ENCODE results near the gene ZNF438. TPM values are rescaled to one million over a fixed set of nuclear protein-coding genes. Genes with fewer than 3 reads are reported as not detected.
"Not testable (repeated sequence)": the region's sequence is repeated elsewhere in the genome, so short reads cannot be mapped to it uniquely, and the experiment has no call there.

Gene ZNF438
- total RNA-seq, 1 donor: 2.2 TPM

DNA sequence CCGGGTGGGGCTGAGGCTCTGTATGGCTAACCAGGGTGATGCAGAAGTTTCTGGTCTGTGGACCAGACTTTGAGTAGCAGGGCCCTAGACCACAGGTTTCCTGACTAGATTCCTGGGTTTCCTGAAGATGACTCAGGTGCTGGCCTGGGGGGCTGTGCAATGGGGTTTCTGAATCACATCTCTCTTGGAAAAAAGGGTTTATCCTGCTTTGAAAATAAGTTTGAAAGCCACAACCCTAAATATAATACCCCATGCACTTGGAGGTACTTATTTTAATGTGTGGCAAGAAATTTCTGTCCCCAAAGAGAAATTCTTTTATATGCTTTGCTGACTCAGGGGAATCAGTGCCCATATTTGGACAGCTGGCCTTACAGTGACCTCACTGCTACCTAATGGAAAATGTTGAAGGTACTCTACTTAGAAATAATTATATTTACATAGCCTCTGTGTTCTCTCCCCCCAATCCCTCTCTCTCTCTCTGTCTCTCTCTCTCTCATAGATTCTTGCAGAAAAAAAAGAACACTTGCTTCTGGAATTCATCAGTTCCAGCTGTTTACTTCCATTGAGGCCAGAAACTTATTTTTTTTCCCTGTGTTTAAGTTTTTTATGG lies 217.7 kb downstream of the ZNF438 start:
- Histone ChIP-seq H3K9me3 (ENCODE audit: low read depth, low read length) (no peaks in the 10 kb centered on the region), H3K4me3 (ENCODE audit: low read length) (no peak overlapping the region), H3K4me1 (ENCODE audit: insufficient read depth, low read length) (peaks cover 7% of the 10 kb centered on the region), H3K27me3 (ENCODE audit: insufficient read depth, low read length) (no peaks in the 10 kb centered on the region)

DNA sequence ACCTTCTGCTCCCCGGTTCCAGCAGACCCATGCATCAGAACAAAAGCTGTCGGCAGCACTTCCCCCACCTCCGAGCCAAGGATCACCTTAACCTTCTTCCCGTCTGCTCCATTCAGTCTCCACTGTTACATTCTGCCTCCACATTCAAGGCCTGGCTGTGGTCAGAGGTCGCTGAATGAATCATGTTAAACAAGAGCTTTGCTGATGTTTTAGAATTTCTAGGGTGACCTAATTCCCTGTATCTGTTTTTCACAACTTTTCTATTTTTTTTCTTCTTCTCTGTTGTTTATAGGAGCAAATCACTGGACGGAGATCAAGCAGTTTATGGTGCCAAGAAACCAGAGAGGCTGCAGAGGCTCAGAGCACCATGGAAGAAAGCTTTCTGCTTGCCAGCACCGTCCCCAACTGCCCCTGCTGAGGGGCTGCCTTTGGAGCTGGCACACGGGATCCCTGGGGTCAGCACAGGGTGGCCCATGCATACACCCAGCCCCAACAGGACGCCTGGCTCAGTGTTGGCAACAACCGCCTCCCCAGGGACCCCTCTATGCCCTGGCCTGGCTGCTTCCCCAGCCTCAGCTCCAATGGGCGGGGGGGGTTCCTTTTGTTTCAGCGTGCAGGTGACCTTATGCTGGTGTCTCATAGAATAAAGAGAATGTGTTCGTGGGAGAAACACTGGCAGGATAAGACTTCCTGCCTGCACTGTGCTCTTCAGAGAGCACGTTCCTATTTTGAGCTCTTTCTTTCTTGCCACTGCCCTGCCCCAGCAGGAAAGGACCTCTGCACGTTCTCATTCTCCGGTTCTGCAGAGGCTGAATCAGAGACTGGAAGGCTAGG lies 219.4 kb downstream of the ZNF438 start:
- H3K4me3 ChIP-seq (ENCODE audit: low read length): no peak overlapping the region

DNA sequence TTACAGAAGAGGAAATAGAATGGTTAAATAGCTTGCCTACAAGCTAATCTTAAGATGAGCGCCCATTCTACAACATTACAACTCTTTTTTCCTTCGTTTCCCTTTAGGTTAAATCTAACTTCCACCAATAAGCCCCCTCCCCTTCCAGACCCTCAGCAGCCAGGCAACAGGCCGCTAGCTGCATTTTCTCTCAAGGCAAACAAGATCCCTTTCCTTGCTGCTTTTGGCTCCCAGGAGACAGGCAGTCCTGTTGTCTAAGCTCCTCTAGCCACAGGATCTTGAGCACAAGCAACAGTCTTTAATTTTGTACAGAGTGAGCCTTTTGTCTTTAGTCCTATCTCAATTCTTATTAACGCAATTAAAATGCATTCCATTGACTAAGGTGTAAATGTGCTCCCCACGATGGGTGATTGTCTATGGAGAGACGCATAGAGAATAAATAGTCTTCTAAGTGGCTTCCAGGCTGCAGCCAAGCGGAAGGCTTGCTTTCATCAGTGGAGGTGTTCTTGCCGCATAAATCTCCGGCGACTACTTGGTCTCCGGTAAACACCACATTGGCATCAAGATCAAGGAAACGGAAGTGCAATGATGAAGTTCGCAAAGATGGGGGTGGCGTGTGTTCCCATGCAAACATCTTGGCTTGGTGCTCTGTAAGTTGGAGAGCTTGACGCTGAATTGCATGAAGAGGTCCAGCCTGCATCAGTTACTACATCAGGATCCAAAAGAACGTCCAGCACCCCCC lies 220.2 kb downstream of the ZNF438 start:
- Histone ChIP-seq H3K9me3 (ENCODE audit: low read depth, low read length) (no peaks in the 10 kb centered on the region), H3K4me1 (ENCODE audit: insufficient read depth, low read length) (no peaks in the 10 kb centered on the region), H3K4me3 (ENCODE audit: low read length) (no peak overlapping the region), H3K27me3 (ENCODE audit: insufficient read depth, low read length) (no peaks in the 10 kb centered on the region)

More for the DNA sequence above, 219.4 kb downstream of the ZNF438 start:
- H3K9me3 ChIP-seq (ENCODE audit: low read depth, low read length): no peaks in the 10 kb centered on the region
- H3K4me1 ChIP-seq (ENCODE audit: insufficient read depth, low read length): no peaks in the 10 kb centered on the region
- no peaks in the 10 kb centered on the region for H3K27me3 ChIP-seq (ENCODE audit: insufficient read depth, low read length)

DNA sequence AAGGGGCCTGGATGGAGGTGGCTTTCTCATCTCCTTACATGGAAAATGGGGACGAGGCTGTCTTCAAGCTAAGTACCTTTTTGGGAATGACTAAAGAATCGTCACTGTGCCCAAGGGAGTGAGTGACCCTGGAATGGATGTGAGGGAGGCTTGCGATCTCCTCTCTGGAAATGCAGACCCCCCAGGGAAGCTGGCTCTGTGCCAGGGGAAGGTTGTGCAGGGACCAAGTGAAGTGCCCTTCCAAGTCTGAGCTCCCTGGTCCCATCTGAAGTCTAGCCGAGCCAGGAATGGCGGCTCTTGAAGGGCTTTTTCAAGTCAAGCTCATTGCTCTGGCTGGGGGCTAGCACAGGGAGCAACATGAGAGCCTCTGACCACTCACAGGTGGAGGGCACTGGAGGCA lies 221.2 kb downstream of the ZNF438 start:
- H3K4me3 ChIP-seq (ENCODE audit: low read length): no peak overlapping the region
- no peaks in the 10 kb centered on the region for H3K27me3 ChIP-seq (ENCODE audit: insufficient read depth, low read length)
- no peaks in the 10 kb centered on the region for H3K4me1 ChIP-seq (ENCODE audit: insufficient read depth, low read length)
- no peaks in the 10 kb centered on the region for H3K9me3 ChIP-seq (ENCODE audit: low read depth, low read length)

DNA sequence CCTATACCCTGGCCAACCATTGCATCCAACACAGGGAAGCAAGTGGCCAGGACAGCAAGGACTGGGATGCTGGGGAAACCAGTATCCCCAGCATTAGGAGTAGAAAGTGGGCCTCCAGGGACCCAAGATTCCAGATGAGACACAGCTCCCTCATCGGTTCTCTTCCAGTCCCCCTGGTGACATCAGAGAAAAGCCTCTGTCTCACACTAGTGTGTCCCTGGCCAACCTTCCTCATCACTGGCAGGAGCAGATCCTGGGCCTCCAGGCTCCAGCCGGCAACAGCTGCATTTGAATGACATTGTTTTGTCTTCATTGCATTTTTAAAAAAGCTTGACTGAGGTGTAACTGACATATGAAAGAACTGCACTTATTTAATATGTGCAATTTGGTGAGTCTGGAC lies 224.8 kb downstream of the ZNF438 start:
- H3K4me1 ChIP-seq (ENCODE audit: insufficient read depth, low read length): no peaks in the 10 kb centered on the region

DNA sequence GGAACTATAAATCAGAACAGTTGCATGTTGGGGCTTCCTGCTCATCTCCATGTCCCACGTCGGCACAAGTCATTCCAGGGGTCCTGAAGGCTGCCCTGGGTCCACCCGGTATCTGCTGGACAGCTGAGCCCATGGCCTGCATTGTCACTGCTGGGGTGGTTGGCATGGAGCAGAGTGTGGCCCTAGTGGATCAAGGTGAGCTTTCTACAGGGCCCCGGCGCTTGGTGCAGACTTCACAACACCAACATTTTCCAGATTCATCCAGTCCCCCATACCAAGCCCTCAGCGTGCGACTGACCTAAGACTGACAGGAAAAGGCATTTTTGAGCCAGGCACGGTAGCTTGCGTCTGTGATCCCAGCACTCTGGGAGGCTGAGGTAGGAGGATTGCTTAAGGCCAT lies 226.6 kb downstream of the ZNF438 start:
- Histone ChIP-seq H3K4me1 (ENCODE audit: insufficient read depth, low read length) (no peaks in the 10 kb centered on the region), H3K4me3 (ENCODE audit: low read length) (no peak overlapping the region), H3K27me3 (ENCODE audit: insufficient read depth, low read length) (no peaks in the 10 kb centered on the region), H3K9me3 (ENCODE audit: low read depth, low read length) (no peaks in the 10 kb centered on the region)

More for the DNA sequence above, 224.8 kb downstream of the ZNF438 start:
- Histone ChIP-seq H3K27me3 (ENCODE audit: insufficient read depth, low read length) (no peaks in the 10 kb centered on the region), H3K9me3 (ENCODE audit: low read depth, low read length) (no peaks in the 10 kb centered on the region), H3K4me3 (ENCODE audit: low read length) (no peak overlapping the region)

DNA sequence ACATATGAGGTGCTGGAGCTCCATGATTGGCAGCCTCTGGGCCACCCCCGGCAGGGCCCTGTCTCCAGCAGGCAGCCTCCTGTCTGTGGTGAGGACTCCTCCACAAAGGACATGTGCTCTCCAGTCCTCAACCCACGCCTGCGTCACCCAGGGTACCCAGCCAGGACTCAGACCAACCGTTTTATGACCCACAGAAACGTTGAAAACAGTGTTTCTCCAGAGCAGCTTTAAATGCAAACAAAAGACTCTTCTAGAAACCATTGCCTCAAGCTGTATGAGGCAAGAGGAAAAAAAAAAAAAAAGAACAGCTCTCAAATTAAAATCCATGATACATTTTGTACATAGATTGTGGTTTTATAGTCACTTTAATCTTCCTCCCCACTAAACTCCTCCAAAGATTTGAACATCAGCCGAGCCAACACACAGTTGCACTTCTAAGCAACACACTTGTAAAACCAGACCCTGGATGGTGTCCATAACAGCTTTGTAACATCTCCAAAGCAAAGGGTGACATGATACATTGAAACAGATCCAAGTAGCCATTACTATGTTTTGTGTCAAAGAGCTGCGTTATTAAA lies 227.1 kb downstream of the ZNF438 start:
- H3K4me3 ChIP-seq (ENCODE audit: low read length): no peak overlapping the region
- no peaks in the 10 kb centered on the region for H3K9me3 ChIP-seq (ENCODE audit: low read depth, low read length)
- H3K4me1 ChIP-seq (ENCODE audit: insufficient read depth, low read length): no peaks in the 10 kb centered on the region
- H3K27me3 ChIP-seq (ENCODE audit: insufficient read depth, low read length): no peaks in the 10 kb centered on the region

DNA sequence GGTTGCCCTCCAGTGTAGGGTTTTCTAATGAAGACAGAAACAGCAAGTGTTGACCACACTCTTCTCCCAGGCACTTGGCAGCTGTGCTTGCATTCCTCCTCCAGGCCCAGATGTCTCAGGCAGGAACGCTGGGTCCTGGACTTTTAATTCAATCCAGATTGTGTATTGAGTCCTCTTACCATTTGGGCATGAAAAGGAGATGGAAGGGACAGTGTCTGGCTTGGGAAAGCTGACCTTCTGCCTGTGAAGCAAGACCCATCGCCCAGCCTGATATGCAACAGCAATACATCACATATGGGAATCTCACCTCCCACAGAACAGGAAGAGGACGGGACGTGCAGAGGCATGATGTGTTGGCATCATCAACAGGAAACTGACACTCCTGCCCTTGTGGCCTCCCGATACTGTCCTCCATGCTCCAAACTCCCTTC lies 227.8 kb downstream of the ZNF438 start:
- H3K4me1 ChIP-seq (ENCODE audit: insufficient read depth, low read length): no peaks in the 10 kb centered on the region
- no peaks in the 10 kb centered on the region for H3K9me3 ChIP-seq (ENCODE audit: low read depth, low read length)
- H3K27me3 ChIP-seq (ENCODE audit: insufficient read depth, low read length): no peaks in the 10 kb centered on the region
- H3K4me3 ChIP-seq (ENCODE audit: low read length): no peak overlapping the region

DNA sequence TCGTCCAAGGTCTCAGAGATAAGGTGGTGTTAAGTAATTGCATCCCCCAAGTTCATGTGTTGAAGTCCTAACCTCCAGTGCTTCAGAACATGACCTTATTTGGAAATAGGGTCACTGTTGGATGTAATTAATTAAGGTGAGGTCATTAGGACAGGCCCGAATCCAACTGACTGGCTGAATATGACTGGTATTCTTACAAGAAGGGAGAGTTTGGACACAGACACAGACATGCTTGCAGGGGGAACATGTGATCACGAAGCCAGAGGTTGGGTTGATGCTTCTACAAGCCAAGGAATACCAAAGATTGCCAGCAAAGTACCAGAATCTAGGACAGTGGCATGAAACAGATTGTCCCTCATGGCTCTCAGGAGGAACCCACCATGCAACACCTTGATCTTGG lies 228.6 kb downstream of the ZNF438 start:
- H3K9me3 ChIP-seq (ENCODE audit: low read depth, low read length): no peaks in the 10 kb centered on the region
- H3K4me3 ChIP-seq (ENCODE audit: low read length): no peak overlapping the region
- H3K4me1 ChIP-seq (ENCODE audit: insufficient read depth, low read length): no peaks in the 10 kb centered on the region
- no peaks in the 10 kb centered on the region for H3K27me3 ChIP-seq (ENCODE audit: insufficient read depth, low read length)

DNA sequence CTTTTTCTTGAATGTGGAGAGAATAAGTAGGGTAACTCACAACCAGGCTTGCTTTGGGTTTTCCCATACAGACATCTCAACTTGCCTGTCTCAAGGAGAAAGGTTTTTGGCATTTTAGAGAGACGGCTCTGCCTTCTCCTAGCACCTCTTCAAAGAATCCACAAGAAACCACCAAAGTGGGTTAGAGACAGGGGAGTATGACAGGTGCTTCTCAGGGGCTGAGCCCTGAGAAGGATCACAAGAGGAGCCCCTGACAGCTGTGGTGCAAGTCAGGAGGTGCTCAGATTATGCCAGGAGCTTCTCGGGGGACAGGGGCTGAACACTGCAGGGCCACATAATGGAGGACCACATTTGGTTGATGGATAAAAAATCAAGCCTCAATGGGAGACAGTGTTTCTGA lies 231.3 kb downstream of the ZNF438 start:
- Histone ChIP-seq H3K27me3 (ENCODE audit: insufficient read depth, low read length) (no peaks in the 10 kb centered on the region), H3K4me3 (ENCODE audit: low read length) (no peak overlapping the region), H3K4me1 (ENCODE audit: insufficient read depth, low read length) (no peaks in the 10 kb centered on the region), H3K9me3 (ENCODE audit: low read depth, low read length) (no peaks in the 10 kb centered on the region)

DNA sequence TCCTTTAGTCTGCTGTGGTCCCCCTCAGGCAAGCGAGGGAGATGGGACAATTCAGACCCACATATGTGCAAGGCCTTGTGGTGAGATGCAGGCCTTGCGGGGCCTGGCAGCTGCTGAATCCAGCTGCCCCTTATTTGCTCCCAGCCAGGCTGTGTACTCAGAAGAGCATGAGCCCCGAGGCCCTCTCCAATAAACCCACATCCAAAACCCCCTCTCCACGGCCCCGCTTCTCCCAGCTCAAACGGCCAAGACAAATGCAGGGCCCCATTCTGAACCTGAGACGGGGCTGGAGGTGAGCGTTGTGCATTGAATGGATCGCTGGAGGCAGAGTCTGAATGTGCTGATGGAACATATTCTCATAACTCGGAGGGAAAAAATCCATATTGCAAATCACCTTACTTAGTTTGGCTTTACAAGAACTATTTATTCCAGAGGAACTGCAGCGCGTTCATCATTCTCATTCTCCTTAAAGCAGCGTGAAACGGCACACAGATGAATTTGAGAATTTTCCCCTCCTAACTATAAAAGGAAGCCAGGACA lies 232.9 kb downstream of the ZNF438 start:
- no peaks in the 10 kb centered on the region for H3K9me3 ChIP-seq (ENCODE audit: low read depth, low read length)
- H3K27me3 ChIP-seq (ENCODE audit: insufficient read depth, low read length): no peaks in the 10 kb centered on the region
- no peaks in the 10 kb centered on the region for H3K4me1 ChIP-seq (ENCODE audit: insufficient read depth, low read length)
- H3K4me3 ChIP-seq (ENCODE audit: low read length): no peak overlapping the region

DNA sequence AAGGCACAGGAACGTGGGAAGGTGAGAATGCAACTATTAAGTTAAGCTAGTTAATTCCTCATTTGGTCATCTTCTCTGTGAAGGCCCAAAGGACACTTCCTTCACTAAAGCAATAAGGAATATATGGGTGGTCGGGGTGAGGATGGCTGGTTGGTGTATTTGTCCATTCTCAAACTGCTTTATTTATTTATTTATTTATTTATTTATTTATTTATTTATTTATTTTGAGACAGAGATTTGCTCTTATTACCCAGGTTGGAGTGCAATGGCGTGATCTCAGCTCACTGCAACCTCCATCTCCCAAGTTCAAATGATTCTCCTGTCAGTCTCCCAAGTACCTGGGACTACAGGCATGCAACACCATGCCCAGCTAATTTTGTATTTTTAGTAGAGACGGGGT lies 236.6 kb downstream of the ZNF438 start:
- H3K9me3 ChIP-seq (ENCODE audit: low read depth, low read length); H3K4me1 ChIP-seq (ENCODE audit: insufficient read depth, low read length); H3K4me3 ChIP-seq (ENCODE audit: low read length); H3K27me3 ChIP-seq (ENCODE audit: insufficient read depth, low read length): not testable (repeated sequence)
